ENCODE data around the gene NSMCE3. TPM values are rescaled to one million over a fixed set of nuclear protein-coding genes. Genes with fewer than 3 reads are reported as not detected.

Gene NSMCE3
- total and polyA plus RNA-seq, 9 of the 15 experiments (the other 6 are each of a cell fraction or from before 2014, with no cell fraction given): 0.92 to 8.4 (median 5.4) TPM

- no peak for TF ChIP-seq E4F1 (CRISPR knock-in tag; IDR thresholded peaks at IDR 0.05; ENCODE audit: borderline replicate concordance)
- no peak; a peak in 1 of 4 replicates for TF ChIP-seq SIN3A (IDR thresholded peaks at IDR 0.05; ENCODE audit: borderline replicate concordance in 2 of 2, control insufficient read depth in 1 of 2, low read depth in 2 of 2, low read length in 2 of 2)
- TF ChIP-seq, protein P1, sequence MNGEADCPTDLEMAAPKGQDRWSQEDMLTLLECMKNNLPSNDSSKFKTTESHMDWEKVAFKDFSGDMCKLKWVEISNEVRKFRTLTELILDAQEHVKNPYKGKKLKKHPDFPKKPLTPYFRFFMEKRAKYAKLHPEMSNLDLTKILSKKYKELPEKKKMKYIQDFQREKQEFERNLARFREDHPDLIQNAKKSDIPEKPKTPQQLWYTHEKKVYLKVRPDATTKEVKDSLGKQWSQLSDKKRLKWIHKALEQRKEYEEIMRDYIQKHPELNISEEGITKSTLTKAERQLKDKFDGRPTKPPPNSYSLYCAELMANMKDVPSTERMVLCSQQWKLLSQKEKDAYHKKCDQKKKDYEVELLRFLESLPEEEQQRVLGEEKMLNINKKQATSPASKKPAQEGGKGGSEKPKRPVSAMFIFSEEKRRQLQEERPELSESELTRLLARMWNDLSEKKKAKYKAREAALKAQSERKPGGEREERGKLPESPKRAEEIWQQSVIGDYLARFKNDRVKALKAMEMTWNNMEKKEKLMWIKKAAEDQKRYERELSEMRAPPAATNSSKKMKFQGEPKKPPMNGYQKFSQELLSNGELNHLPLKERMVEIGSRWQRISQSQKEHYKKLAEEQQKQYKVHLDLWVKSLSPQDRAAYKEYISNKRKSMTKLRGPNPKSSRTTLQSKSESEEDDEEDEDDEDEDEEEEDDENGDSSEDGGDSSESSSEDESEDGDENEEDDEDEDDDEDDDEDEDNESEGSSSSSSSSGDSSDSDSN (IDR thresholded peaks at IDR 0.05; ENCODE audit: borderline replicate concordance in 1 of 2, low read depth in 2 of 2, low read length in 2 of 2): no peak
- no peak for TF ChIP-seq SAFB (IDR thresholded peaks at IDR 0.05; ENCODE audit: borderline replicate concordance, low read depth, low read length)
- TF ChIP-seq POLR2A (conservative IDR thresholded peaks at IDR 0.05): peak; percentile 79
- TF ChIP-seq MAFK (IDR thresholded peaks at IDR 0.05; ENCODE audit: low read length): 0 out of 2 replicates have a peak, but pooled peaks have one; percentile 21
- no peak for TF ChIP-seq SP2 (IDR thresholded peaks at IDR 0.05; ENCODE audit: extremely low read depth, low read depth, low read length, poor library complexity, severe bottlenecking)
- TF ChIP-seq FOXK1 (CRISPR knock-in tag; IDR thresholded peaks at IDR 0.05; ENCODE audit: borderline replicate concordance): no peak
- TF ChIP-seq HEY1 (CRISPR knock-in tag; IDR thresholded peaks at IDR 0.05; ENCODE audit: borderline replicate concordance): no peak
- TF ChIP-seq ZSCAN29 (IDR thresholded peaks at IDR 0.05): no peak
- no peak for TF ChIP-seq HMG20A (CRISPR knock-in tag; conservative IDR thresholded peaks at IDR 0.05)
- TF ChIP-seq RBM15 (IDR thresholded peaks at IDR 0.05; ENCODE audit: insufficient read depth, low read length): no peak
- TF ChIP-seq TEAD2 (tag; IDR thresholded peaks at IDR 0.05): no peak
- TF ChIP-seq MCM5 (IDR thresholded peaks at IDR 0.05; ENCODE audit: low read depth): no peak
- TF ChIP-seq KAT7 (CRISPR knock-in tag; IDR thresholded peaks at IDR 0.05; ENCODE audit: borderline replicate concordance): no peak
- no peak for TF ChIP-seq SNAPC5 (CRISPR knock-in tag; IDR thresholded peaks at IDR 0.05)
- TF ChIP-seq ZNF57 (CRISPR knock-in tag; IDR thresholded peaks at IDR 0.05): no peak
- peak; percentile 71 for TF ChIP-seq MTA1 (IDR thresholded peaks at IDR 0.05; ENCODE audit: borderline replicate concordance)
- no peak for TF ChIP-seq E2F4 (CRISPR knock-in tag; IDR thresholded peaks at IDR 0.05; ENCODE audit: low read depth)
- no peak for TF ChIP-seq ZNF282 (CRISPR knock-in tag; IDR thresholded peaks at IDR 0.05)
- TF ChIP-seq NFIC (IDR thresholded peaks at IDR 0.05): no peak
- no peak for TF ChIP-seq DPF2 (IDR thresholded peaks at IDR 0.05)
- peak; percentile 90 for TF ChIP-seq PHF8 (IDR thresholded peaks at IDR 0.05; ENCODE audit: borderline replicate concordance, low read length)
- TF ChIP-seq ZNF354B (CRISPR knock-in tag; IDR thresholded peaks at IDR 0.05): no peak
Measured at GRCh38 chr15:29269485-29270168, at the start of gene NSMCE3 (continued).

All from K562 (cell line).